ENCODE measurements around the gene SGMS1. TPM values are rescaled to one million over a fixed set of nuclear protein-coding genes. Genes with fewer than 3 reads are reported as not detected.
"Not testable (repeated sequence)": the region's sequence is repeated elsewhere in the genome, so short reads cannot be mapped to it uniquely, and the experiment has no call there.

The SGMS1 gene
- total and polyA plus RNA-seq, 2 donors (not counting 1 experiment from before 2014, with no cell fraction given), result 10.0 to 43.5 TPM

GRCh38 chr10:50504389-50504788 is 119.4 kb downstream of the SGMS1 start:
- intact Hi-C loops (cut with micrococcal nuclease), result no loop called here
- Histone ChIP-seq H3K36me3 (replicated peaks in 1 of 2; ENCODE audit: control extremely low read depth in 1 of 2, control insufficient read depth in 1 of 2, extremely low read depth in 1 of 2, insufficient read depth in 2 of 2, low read length in 1 of 2) (no peaks in the 10 kb centered on the region), H3K79me2 (ENCODE audit: control insufficient read depth, insufficient read depth, low read length) (peaks cover 45% of the 10 kb centered on the region), H4K20me1 (ENCODE audit: control insufficient read depth, insufficient read depth, low read length, poor library complexity, severe bottlenecking) (peaks cover 44% of the 10 kb centered on the region), H3K4me2 (replicated peaks; ENCODE audit: low read depth, low read length, poor library complexity, severe bottlenecking) (no peak overlapping the region), H3K27me3 (replicated peaks in 1 of 4; ENCODE audit: control extremely low read depth in 1 of 4, control insufficient read depth in 3 of 4, insufficient read depth in 4 of 4, low read length in 3 of 4) (no peaks in the 10 kb centered on the region), H3K4me1 (ENCODE audit: control insufficient read depth in 2 of 2, insufficient read depth in 2 of 2, low read length in 2 of 2) (peaks cover 3 to 13% of the 10 kb centered on the region in 2 donors), H3K27ac (ENCODE audit: low read length in 2 of 2) (no peak overlapping the region), H3K4me3 (ENCODE audit: control extremely low read depth in 1 of 5, extremely low read depth in 1 of 5, insufficient read depth in 1 of 5, low read depth in 2 of 5, low read length in 4 of 5) (no peak overlapping the region), H3K9ac (ENCODE audit: low read length) (no peak overlapping the region), H2AFZ (ENCODE audit: insufficient read depth, low read depth, low read length, poor library complexity, severe bottlenecking) (no peak overlapping the region), H3K9me3 (ENCODE audit: control extremely low read depth in 1 of 3, control insufficient read depth in 2 of 3, insufficient read depth in 1 of 3, low read length in 2 of 3) (no peaks in the 10 kb centered on the region)
- no CpG with 5 or more reads among the region's 1 CpG for WGBS (ENCODE audit: insufficient coverage)
- DNase-seq (no peak), ATAC-seq (ENCODE audit: low read depth) (no peak)
- Mint-ChIP-seq H3K27ac (no peak overlapping the region), H3K4me3 (no peak overlapping the region), H3K9me3 (ENCODE audit: insufficient read depth) (no peaks in the 10 kb centered on the region), H3K4me1 (peaks cover 36% of the 10 kb centered on the region), H3K27me3 (no peaks in the 10 kb centered on the region)
- POLR2A ChIA-PET, result no interaction called here
- TF ChIP-seq EZH2 (IDR thresholded peaks at IDR 0.05; ENCODE audit: borderline replicate concordance, insufficient read depth, low read depth, low read length, poor library complexity, severe bottlenecking) (no peak), CTCF (IDR thresholded peaks at IDR 0.05) (no peak)
- CTCF ChIA-PET, result no interaction called here

DNA sequence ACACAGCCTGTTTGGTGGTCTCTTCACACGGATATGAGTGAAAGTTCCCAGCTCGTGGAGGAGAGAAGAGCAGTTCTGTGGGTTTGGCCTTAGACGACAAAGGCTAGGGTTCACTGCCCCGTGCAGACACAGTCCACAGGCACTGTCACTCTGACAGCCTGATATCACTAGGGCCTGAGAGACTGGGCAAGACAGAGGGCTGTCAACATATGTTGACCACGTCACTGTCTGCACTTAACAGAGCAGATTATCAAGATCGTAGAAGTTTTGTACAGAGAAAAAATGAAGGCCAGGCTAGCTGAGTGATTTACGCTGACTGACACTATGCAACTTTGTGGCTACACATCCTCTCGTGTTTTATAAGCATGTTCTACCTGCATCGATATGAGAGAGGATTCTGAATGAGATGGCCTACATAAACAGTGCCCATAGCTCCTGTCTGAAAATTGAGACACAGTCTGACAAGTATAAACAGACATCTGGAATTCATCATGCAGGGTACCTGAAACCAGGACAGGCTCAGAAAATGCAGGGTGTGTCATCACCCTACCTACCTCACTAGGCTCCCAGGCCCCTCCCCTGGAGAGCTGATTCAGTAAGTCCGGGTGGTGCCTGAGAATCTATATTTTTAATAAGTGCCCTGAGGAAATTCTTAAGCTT is 120.0 kb downstream of the SGMS1 start:
- intact Hi-C loops (cut with micrococcal nuclease), result no loop called here
- no peaks in the 10 kb centered on the region for H3K9me3 ChIP-seq (ENCODE audit: control extremely low read depth in 1 of 3, control insufficient read depth in 2 of 3, insufficient read depth in 1 of 3, low read length in 2 of 3)
- H3K27me3 ChIP-seq (replicated peaks in 1 of 4; ENCODE audit: control extremely low read depth in 1 of 4, control insufficient read depth in 3 of 4, insufficient read depth in 4 of 4, low read length in 3 of 4), result no peaks in the 10 kb centered on the region
- no peaks in the 10 kb centered on the region for H3K36me3 ChIP-seq (replicated peaks in 1 of 2; ENCODE audit: control extremely low read depth in 1 of 2, control insufficient read depth in 1 of 2, extremely low read depth in 1 of 2, insufficient read depth in 2 of 2, low read length in 1 of 2)
- H3K9ac ChIP-seq (ENCODE audit: low read length), result no peak overlapping the region
- TF ChIP-seq EZH2 (IDR thresholded peaks at IDR 0.05; ENCODE audit: borderline replicate concordance, insufficient read depth, low read depth, low read length, poor library complexity, severe bottlenecking) (no peak), CTCF (IDR thresholded peaks at IDR 0.05) (no peak)
- no peaks in the 10 kb centered on the region for H3K9me3 Mint-ChIP-seq (ENCODE audit: insufficient read depth)
- ATAC-seq (ENCODE audit: low read depth), result no peak
- peaks cover 32% of the 10 kb centered on the region for H3K4me1 Mint-ChIP-seq
- peaks cover 3 to 13% of the 10 kb centered on the region in 2 donors for H3K4me1 ChIP-seq (ENCODE audit: control insufficient read depth in 2 of 2, insufficient read depth in 2 of 2, low read length in 2 of 2)
- no peak overlapping the region for H3K27ac Mint-ChIP-seq
- H3K4me3 Mint-ChIP-seq, result no peak overlapping the region
- WGBS (ENCODE audit: insufficient coverage), result 92% methylated on average over 9 of the region's 10 CpGs
- H4K20me1 ChIP-seq (ENCODE audit: control insufficient read depth, insufficient read depth, low read length, poor library complexity, severe bottlenecking), result peaks cover 44% of the 10 kb centered on the region
- POLR2A ChIA-PET, result no interaction called here
- H3K27me3 Mint-ChIP-seq, result no peaks in the 10 kb centered on the region
- no peak for DNase-seq
- H3K79me2 ChIP-seq (ENCODE audit: control insufficient read depth, insufficient read depth, low read length), result peaks cover 41% of the 10 kb centered on the region
- no peak overlapping the region for H3K27ac ChIP-seq (ENCODE audit: low read length in 2 of 2)
- no peak overlapping the region for H3K4me2 ChIP-seq (replicated peaks; ENCODE audit: low read depth, low read length, poor library complexity, severe bottlenecking)
- no peak overlapping the region for H2AFZ ChIP-seq (ENCODE audit: insufficient read depth, low read depth, low read length, poor library complexity, severe bottlenecking)
- no peak overlapping the region for H3K4me3 ChIP-seq (ENCODE audit: control extremely low read depth in 1 of 5, extremely low read depth in 1 of 5, insufficient read depth in 1 of 5, low read depth in 2 of 5, low read length in 4 of 5)
- CTCF ChIA-PET, result no interaction called here

GRCh38 chr10:50503156-50503555 is 120.6 kb downstream of the SGMS1 start:
- Histone ChIP-seq H4K20me1 (ENCODE audit: control insufficient read depth, insufficient read depth, low read length, poor library complexity, severe bottlenecking) (peaks cover 43% of the 10 kb centered on the region), H3K79me2 (ENCODE audit: control insufficient read depth, insufficient read depth, low read length) (peaks cover 35% of the 10 kb centered on the region)
- H3K27me3 ChIP-seq (replicated peaks in 1 of 4; ENCODE audit: control extremely low read depth in 1 of 4, control insufficient read depth in 3 of 4, insufficient read depth in 4 of 4, low read length in 3 of 4); H3K4me1 ChIP-seq (ENCODE audit: control insufficient read depth in 2 of 2, insufficient read depth in 2 of 2, low read length in 2 of 2); intact Hi-C loops (cut with micrococcal nuclease); POLR2A ChIA-PET; H3K9me3 ChIP-seq (ENCODE audit: control extremely low read depth in 1 of 3, control insufficient read depth in 2 of 3, insufficient read depth in 1 of 3, low read length in 2 of 3); H2AFZ ChIP-seq (ENCODE audit: insufficient read depth, low read depth, low read length, poor library complexity, severe bottlenecking); H3K27ac ChIP-seq (ENCODE audit: low read length in 2 of 2); H3K36me3 ChIP-seq (replicated peaks in 1 of 2; ENCODE audit: control extremely low read depth in 1 of 2, control insufficient read depth in 1 of 2, extremely low read depth in 1 of 2, insufficient read depth in 2 of 2, low read length in 1 of 2); H3K4me3 Mint-ChIP-seq; H3K27ac Mint-ChIP-seq; H3K27me3 Mint-ChIP-seq; H3K9me3 Mint-ChIP-seq (ENCODE audit: insufficient read depth); CTCF ChIA-PET; H3K4me2 ChIP-seq (replicated peaks; ENCODE audit: low read depth, low read length, poor library complexity, severe bottlenecking); H3K9ac ChIP-seq (ENCODE audit: low read length); H3K4me3 ChIP-seq (ENCODE audit: control extremely low read depth in 1 of 5, extremely low read depth in 1 of 5, insufficient read depth in 1 of 5, low read depth in 2 of 5, low read length in 4 of 5); DNase-seq; ATAC-seq (ENCODE audit: low read depth): not testable (repeated sequence)
- peaks cover 26% of the 10 kb centered on the region for H3K4me1 Mint-ChIP-seq
- 100% methylated on average over 4 of the region's 4 CpGs for WGBS (ENCODE audit: insufficient coverage)
